8988T (cell line): ENCODE measurements around the gene AGPAT4.
"Not testable (repeated sequence)": the region's sequence is repeated elsewhere in the genome, so short reads cannot be mapped to it uniquely, and the experiment has no call there.

Experiments used
- DNase-seq: peaks from one replicate; pipeline ENCODE4 v3.0.0; 2011

Gene AGPAT4

GRCh38 chr6:161136655-161137054, 137.2 kb downstream of the AGPAT4 start:
- no peak for DNase-seq

DNA sequence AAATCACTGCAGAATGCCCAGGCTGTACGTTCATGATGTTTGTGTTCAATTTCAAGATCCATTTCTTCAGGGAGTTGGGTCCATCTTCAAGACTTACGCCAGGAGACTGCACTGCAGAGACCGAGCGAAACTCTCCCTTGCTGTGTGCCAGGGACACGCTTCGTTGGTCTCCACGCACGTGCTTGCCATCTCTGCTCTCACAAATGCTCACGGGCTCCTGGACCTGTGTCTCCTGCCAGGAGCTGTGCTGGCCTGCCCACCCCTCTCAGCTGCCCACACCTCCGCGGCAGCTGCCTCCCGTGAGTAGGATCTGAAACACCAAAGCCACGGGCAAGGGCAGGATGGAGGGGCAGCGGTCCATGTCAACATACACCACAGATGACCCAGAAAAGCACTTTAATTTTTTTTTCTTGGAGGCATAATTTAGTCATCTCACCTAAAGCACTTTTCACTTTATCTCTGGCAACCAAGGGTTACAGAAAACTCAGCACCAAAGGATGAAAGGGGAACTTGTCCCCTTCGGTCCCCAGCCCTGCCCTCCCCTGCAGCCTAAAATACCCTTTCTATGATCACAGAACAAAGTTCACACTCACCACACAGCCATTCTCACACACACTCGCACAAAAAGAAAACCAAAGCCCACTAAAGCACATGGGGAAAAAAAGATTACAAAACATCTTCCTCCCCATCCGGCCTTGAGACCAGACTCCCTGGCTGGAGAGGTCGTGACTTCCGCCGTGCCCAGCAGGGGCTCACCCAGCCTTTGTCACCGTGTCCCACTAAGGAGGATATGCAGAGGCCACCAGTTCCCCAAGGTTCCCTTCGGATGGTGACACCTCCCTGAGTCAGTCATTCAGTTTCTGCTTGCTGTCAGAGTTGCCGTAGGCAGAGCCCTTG, 137.9 kb downstream of the AGPAT4 start:
- no peak for DNase-seq

DNA sequence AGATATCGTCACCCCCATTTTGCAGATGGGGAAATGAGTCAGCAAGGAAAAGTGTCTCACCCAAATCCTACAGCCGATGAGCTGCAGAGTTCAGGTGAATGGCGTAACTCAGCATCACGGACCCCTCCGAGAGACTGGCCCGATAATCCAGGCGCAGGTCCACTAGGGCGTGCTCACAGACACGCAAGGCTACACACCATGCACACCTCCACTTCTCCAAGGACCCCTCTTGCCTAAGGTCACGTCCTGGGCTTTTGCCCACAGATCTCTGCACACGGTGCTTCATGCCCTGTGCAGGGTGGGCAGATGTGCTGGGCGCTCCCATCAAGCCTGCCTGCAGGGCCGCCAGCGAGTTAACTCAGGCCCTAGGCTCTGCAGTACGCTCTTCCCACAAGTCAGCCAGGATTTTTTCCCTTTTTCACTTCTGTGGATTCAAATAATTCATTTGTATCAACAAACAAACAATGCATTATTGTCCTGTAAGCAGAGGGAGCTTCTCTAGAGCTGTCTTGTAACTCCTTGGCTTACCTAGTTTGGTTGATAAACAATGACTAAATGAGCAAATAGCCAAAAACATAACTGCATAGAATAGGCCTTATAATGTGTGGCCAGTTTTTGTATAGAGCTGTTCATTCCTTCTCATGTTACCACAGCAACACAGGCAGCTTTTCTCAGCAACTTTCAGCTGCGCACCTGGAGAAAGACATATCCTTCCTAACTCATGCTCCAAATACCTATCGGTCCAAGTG, 139.1 kb downstream of the AGPAT4 start:
- DNase-seq = no peak

GRCh38 chr6:161133963-161134362, 139.9 kb downstream of the AGPAT4 start:
- DNase-seq = no peak

DNA sequence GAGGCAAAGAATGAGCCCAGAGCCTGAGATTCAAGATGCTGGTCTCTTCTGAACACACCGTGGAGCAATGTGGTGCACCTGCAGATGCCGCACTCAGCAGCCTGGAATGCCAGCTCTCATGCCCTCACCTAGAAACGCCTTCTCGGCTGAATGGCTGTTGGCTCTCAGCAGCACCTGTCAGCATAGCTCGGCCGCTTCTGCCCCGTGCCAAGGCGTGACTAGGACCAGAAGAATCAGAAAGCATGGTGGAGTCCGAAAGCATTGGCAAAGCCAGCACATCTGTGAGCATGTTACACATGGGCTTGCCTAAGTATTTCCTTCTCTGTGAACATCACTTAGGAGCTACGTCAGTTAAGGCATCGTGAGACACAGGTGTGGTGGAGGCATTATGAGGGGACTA, 141.5 kb downstream of the AGPAT4 start:
- DNase-seq = no peak

- no peak for DNase-seq
These were observed 142.7 kb downstream of the AGPAT4 start for GRCh38 chr6:161130967-161131766.

DNA sequence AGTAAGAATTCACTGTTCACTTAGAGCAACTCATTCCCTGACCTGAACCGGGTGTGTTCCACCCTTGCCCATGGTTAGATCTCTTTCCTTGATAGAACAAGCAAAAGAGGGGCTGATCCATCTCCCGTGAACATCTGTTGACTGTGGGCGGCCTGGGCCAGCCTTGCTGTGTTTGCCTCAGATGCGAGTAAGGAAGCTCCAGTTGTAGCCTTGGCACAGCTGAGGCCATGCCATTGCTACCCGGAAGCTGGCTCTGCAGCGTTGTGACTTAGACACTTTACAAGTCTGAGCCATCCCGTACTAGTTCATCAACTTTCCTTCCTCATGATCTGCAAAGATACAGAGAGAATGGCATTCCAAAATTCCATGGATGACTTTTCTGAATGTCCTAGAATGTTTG, 143.3 kb downstream of the AGPAT4 start:
- no peak for DNase-seq

GRCh38 chr6:161128680-161129196, 145.1 kb downstream of the AGPAT4 start:
- DNase-seq = no peak

- no peak for DNase-seq
These were observed 145.6 kb downstream of the AGPAT4 start for GRCh38 chr6:161128230-161128629.

DNA sequence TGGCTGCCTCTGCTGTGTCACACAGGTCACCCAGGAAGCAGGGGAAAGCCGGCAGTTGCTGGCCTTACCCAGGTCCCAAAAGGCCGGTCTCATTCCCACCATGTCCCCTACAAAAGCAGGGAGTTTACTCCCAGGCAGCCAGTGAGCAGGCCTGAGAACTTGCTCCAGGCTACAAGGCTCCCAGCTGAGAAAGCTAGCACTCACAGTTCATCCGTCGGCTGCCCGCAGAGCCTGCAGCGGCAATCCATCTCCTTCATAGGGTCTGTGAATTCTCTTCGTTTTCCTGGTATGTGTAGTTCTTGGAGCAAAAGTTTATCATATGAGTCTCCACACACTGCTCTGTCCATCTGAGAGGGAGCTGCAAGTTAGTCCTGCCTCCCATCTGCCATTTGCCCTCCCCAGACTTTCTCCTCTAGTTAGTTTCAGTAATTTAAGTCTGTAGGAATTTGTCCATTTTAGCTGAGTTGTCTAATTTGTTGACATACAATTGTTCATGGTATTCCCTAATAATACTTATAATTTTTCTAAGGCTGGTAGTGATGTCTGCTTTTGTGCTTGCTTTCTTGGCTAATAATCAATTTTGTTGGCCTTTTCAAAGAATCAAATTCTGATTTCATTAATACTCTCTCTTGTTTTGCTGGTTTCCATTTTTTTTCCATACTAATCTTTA, 146.7 kb downstream of the AGPAT4 start:
- DNase-seq = no peak

GRCh38 chr6:161125591-161125990, 148.3 kb downstream of the AGPAT4 start:
- DNase-seq = no peak

DNA sequence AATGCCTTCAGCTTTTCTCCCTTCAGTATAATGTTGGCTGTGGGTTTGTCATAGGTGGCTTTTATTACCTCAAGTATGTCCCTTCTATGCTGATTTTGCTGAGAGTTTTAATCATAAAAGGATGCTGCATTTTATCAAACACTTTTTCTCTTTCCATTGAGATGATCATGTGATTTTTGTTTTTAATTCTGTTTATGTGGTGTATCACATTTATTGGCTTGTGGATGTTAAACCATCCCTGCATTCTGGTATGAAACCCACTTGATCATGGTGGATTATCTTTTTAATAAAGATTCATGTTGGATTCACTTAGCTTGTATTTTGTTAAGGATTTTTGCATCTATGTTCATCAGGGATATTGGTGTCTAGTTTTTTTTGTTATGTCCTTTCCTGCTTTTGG, 150.5 kb downstream of the AGPAT4 start:
- not testable (repeated sequence) for DNase-seq

GRCh38 chr6:161117942-161118341, 155.9 kb downstream of the AGPAT4 start:
- DNase-seq = no peak

DNA sequence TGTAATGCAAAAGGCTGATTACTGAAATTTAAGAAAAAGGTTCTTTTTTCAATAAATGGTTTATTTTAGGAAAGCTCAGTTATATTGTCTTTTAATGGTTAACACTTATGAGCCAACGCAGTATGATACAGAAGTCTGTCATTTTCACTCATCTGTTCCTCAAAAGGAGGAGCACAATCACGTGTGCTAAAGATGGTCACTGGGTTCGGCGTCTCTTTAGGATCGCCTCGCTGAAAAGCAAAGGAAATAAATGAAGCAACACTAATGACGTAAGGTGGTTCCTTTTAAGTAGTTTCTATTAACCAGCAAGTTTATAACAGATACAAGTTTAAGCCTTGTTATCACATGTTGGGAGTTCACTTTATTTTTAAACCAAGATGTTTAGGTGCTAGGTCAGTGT, 156.6 kb downstream of the AGPAT4 start:
- DNase-seq = no peak

GRCh38 chr6:161116554-161116953, 157.3 kb downstream of the AGPAT4 start:
- no peak for DNase-seq

DNA sequence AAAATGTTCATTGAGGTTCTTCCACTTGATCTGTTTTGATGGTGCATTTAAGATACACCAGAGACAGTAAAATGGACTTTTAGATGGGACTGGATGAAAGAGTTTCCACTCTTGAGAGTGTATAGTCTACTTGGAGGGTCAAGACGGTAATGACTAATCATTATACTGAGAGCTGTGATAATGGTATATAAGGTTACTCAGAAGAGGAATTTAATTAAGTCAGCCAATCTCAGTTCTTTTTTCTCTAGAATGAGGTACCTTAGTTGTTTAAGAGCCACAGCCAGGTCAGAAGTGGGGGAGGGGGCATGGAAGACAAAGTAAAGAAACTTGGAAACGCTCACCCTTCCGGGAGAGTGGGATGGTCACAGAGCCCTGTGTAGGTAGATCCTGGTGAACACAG, 158.4 kb downstream of the AGPAT4 start:
- DNase-seq = no peak

DNA sequence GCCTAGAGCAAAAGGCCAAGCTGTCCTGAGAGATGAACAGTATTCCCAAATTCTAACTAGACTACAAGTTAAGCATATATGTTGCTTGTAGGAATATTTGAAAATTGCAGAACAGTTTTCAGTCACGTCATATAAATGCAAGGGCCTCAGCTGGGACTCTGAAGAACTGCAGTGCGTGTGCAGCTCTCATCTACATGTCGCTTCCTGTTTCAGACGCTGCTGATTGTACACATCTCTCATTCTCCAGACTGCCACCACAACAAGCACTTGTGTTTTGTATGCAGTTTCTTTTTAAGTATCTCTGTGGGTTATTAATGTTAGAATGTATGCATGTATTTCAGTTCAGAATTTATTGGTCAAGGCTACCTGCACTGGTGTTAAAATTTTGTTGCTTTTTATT, 162.6 kb downstream of the AGPAT4 start:
- DNase-seq = no peak

DNA sequence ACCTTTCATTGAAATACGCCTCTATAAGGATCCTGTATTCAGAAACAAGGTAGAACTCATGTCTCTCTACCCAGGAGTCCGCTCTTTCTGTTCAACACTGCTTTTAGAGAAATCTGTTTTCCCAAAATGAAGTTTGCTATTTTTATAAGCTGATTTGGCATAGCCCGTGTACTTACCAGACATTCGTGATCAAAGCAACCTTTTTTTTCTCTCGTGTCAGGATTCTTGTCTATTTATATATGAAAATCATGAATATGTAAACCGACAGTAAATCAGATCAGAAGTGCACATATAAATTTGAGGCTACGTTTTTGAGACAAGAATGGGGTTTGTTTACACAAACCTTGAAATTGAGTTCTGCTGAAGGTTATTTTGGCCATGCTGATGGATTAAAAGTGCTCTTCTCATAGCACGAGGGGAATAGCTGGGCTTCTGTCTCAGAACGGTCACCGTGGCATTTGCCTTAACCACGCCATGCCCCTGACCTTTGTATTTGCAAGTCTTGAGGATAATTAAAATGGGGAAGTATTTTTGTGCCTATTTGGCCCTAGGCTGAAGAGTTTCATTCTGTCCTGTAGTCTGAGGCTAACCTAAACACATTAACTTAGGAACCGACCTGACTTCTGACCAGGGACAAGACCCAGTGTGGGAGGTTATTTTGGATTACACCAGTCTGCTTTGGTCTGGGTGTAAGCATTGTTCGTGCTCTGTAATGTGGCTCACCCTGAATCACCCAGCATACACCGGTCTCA, 163.7 kb downstream of the AGPAT4 start:
- DNase-seq = no peak

GRCh38 chr6:161109366-161109765, 164.5 kb downstream of the AGPAT4 start:
- DNase-seq = no peak

DNA sequence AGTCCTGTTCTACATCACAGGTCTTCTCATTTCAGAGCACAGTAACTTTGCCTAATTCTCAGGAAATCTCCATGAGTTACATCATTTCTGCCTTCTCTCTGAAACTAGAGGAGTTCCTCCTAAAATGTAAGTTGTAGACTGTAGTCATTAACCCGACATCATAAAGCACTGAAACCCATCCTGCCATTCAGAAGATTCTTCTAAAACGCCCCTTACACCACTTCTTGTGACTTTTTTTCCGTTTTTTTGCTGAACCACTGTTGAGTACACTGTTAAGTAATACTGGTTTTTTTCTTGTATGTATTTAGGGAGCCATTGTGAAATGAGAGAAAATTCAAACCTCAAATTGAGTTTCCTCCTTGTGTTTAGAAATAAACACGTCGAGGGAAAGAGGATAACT, 164.9 kb downstream of the AGPAT4 start:
- no peak for DNase-seq

DNA sequence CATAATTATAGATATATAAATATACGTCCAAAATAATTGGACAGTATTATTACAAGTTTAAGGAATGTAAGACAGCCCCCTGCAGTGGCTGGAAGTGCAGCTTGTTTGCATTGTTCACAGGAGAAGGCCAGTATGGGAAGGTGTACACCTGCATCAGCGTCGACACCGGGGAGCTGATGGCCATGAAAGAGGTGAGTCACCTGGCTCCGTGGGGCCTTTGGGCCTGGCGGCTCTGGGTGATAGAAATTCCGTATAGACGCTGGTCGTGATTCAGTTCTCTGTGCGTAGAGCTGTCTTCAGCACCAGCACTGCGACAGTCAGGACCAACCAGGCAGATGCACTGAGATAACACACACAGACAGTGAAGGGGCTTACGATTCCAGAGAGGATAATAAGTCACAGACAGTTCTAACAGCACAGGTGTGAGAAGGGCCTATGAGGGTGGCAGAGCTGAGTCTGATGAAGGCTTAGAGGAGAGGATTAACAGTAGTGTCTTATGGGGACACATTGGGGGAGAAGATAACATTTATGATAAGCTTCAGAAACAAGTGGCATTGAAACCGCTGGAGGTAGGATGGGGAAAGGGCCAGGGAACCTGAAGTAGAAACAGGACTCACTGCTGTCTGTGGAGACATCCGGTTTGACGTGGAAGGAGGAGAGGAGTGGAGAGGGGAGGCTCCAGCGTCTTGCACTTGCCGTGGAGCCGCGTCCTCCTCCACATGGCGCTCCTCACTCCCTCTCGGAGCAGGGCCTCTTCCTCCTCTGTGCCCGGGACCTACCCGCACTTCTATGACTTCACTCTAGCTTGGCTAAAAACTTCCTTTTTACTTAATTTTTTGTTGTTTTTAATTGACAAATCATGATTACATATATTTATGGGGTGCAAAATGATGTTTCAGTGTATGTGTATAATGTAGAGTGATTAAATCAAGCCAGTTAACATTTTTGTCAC, 165.8 kb downstream of the AGPAT4 start:
- DNase-seq = no peak
